ENCODE measurements around the gene IFNA21. TPM values are rescaled to one million over a fixed set of nuclear protein-coding genes. Genes with fewer than 3 reads are reported as not detected.
"Not testable (repeated sequence)": the region's sequence is repeated elsewhere in the genome, so short reads cannot be mapped to it uniquely, and the experiment has no call there.

The IFNA21 gene
- polyA plus RNA-seq (2012; ENCODE audit: insufficient read length, low read depth): not detected

GRCh38 chr9:21166560-21166959 is at the start of gene IFNA21:
Gene IFNA21, minus strand, starts transcription at chr9:21166660. Its CDS starts 48 bp downstream, at chr9:21166612.
- not testable (repeated sequence) for TF ChIP-seq REST (IDR thresholded peaks at IDR 0.05; ENCODE audit: insufficient read depth in 1 of 2, low read depth in 2 of 2, low read length in 2 of 2); TAF1 (IDR thresholded peaks at IDR 0.05; ENCODE audit: borderline replicate concordance, insufficient read depth, low read length); FOXP2 (optimal IDR thresholded peaks at IDR 0.05; ENCODE audit: borderline replicate concordance, extremely low read depth, extremely low read length, insufficient read depth)

GRCh38 chr9:21210311-21210710 is 43.9 kb upstream of the IFNA21 start:
- TF ChIP-seq REST (IDR thresholded peaks at IDR 0.05; ENCODE audit: insufficient read depth in 1 of 2, low read depth in 2 of 2, low read length in 2 of 2) (no peak), TAF1 (IDR thresholded peaks at IDR 0.05; ENCODE audit: borderline replicate concordance, insufficient read depth, low read length) (no peak), POLR2AphosphoS5 (IDR thresholded peaks at IDR 0.05; ENCODE audit: low read depth, low read length) (no peak), SIN3A (IDR thresholded peaks at IDR 0.05; ENCODE audit: borderline replicate concordance, insufficient read depth, low read length) (no peak), FOXP2 (optimal IDR thresholded peaks at IDR 0.05; ENCODE audit: borderline replicate concordance, extremely low read depth, extremely low read length, insufficient read depth) (no peak)

GRCh38 chr9:21207043-21207442 is 40.6 kb upstream of the IFNA21 start, which contains the start of gene IFNA10:
Gene IFNA10, minus strand, starts transcription at chr9:21207143. Its CDS starts 46 bp downstream, at chr9:21207097.
- TF ChIP-seq FOXP2 (optimal IDR thresholded peaks at IDR 0.05; ENCODE audit: borderline replicate concordance, extremely low read depth, extremely low read length, insufficient read depth); POLR2AphosphoS5 (IDR thresholded peaks at IDR 0.05; ENCODE audit: low read depth, low read length); TAF1 (IDR thresholded peaks at IDR 0.05; ENCODE audit: borderline replicate concordance, insufficient read depth, low read length): not testable (repeated sequence)

- no peak for TF ChIP-seq FOXP2 (optimal IDR thresholded peaks at IDR 0.05; ENCODE audit: borderline replicate concordance, extremely low read depth, extremely low read length, insufficient read depth)
- no peak for TF ChIP-seq TAF1 (IDR thresholded peaks at IDR 0.05; ENCODE audit: borderline replicate concordance, insufficient read depth, low read length)
- no peak for TF ChIP-seq POLR2AphosphoS5 (IDR thresholded peaks at IDR 0.05; ENCODE audit: low read depth, low read length)
- no peak for TF ChIP-seq REST (IDR thresholded peaks at IDR 0.05; ENCODE audit: insufficient read depth in 1 of 2, low read depth in 2 of 2, low read length in 2 of 2)
- no peak for TF ChIP-seq SIN3A (IDR thresholded peaks at IDR 0.05; ENCODE audit: borderline replicate concordance, insufficient read depth, low read length)
Measured at GRCh38 chr9:21205204-21205603, 38.7 kb upstream of the IFNA21 start.

- TF ChIP-seq FOXP2 (optimal IDR thresholded peaks at IDR 0.05; ENCODE audit: borderline replicate concordance, extremely low read depth, extremely low read length, insufficient read depth); POLR2AphosphoS5 (IDR thresholded peaks at IDR 0.05; ENCODE audit: low read depth, low read length); SIN3A (IDR thresholded peaks at IDR 0.05; ENCODE audit: borderline replicate concordance, insufficient read depth, low read length): not testable (repeated sequence)
Measured at GRCh38 chr9:21202105-21202504, 35.6 kb upstream of the IFNA21 start, which contains the start of gene IFNA7. Gene IFNA7, minus strand, starts transcription at chr9:21202205. Its CDS starts 40 bp downstream, at chr9:21202165.

- TF ChIP-seq FOXP2 (optimal IDR thresholded peaks at IDR 0.05; ENCODE audit: borderline replicate concordance, extremely low read depth, extremely low read length, insufficient read depth); SIN3A (IDR thresholded peaks at IDR 0.05; ENCODE audit: borderline replicate concordance, insufficient read depth, low read length); REST (IDR thresholded peaks at IDR 0.05; ENCODE audit: insufficient read depth in 1 of 2, low read depth in 2 of 2, low read length in 2 of 2): not testable (repeated sequence)
Measured at GRCh38 chr9:21187487-21187886, 21.0 kb upstream of the IFNA21 start, which contains the start of gene IFNA4. Gene IFNA4, minus strand, starts transcription at chr9:21187587. Its CDS starts 56 bp downstream, at chr9:21187531.
